Vagina (tissue), 2 donors: Measurements from ENCODE around the gene JUN. TPM values are rescaled to one million over a fixed set of nuclear protein-coding genes. Genes with fewer than 3 reads are reported as not detected.

Experiments
- DNase-seq, 2 donors: peaks; one replicate each; pipeline ENCODE4 v3.0.0-alpha.2; 2017; ENCODE audit errors: extremely low spot score in 2 of 2
- H3K27ac ChIP-seq: fragments of 200-600 bp; sonication (generic); one replicate; pipeline ENCODE4 v1.5.1; 2019
- H3K27me3 ChIP-seq: fragments of 200-600 bp; sonication (generic); one replicate; pipeline ENCODE4 v1.5.1; 2019
- H3K36me3 ChIP-seq, 2 donors: fragments of 200-600 bp; sonication (generic); one replicate each; pipeline ENCODE4 v1.5.1; 2017 to 2019
- H3K4me1 ChIP-seq: fragments of 200-600 bp; sonication (generic); one replicate; pipeline ENCODE4 v1.5.1; 2019
- H3K4me3 ChIP-seq, 2 donors: fragments of 200-600 bp; sonication (generic); 1 replicate in 1 of 2; 2 replicates in 1 of 2; pipeline ENCODE4 v1.5.1; 2016 to 2019
- H3K9me3 ChIP-seq: fragments of 200-600 bp; sonication (generic); one replicate; pipeline ENCODE4 v1.5.1; 2019
- CTCF ChIP-seq, 3 experiments: fragments of 450-650 bp in 2 of 3; fragments of 200-600 bp in 1 of 3; sonication (generic) in 1 of 3; IDR thresholded peaks; one replicate each; pipeline ENCODE4 v1.5.1; 2017 to 2019; ENCODE audit warnings: antibody characterized with exemption in 3 of 3, mild to moderate bottlenecking in 2 of 3, moderate library complexity in 2 of 3
- POLR2A ChIP-seq, 2 donors: fragments of 450-650 bp; IDR thresholded peaks; one replicate each; pipeline ENCODE4 v1.6.1; 2017; ENCODE audit warnings: antibody characterized with exemption in 2 of 2, mild to moderate bottlenecking in 2 of 2, moderate library complexity in 2 of 2
- POLR2AphosphoS5 ChIP-seq, 2 donors: sonication (generic); formaldehyde crosslinking; IDR thresholded peaks; one replicate each; pipeline ENCODE4 v1.9.0; 2017; ENCODE audit warnings: antibody characterized with exemption in 2 of 2, mild to moderate bottlenecking in 2 of 2, low read depth in 1 of 2; ENCODE audit not compliant: insufficient read depth in 1 of 2
- intact Hi-C: fragments of 100-400 bp; cut with DNase I; formaldehyde crosslinking; loops from one replicate; pipeline ENCODE4 v1.15.1; 2023
- total RNA-seq: library from RNA; depleted of rRNA; stranded (reverse); fragments of >200 nt; gene quantifications from one replicate; pipeline ENCODE4 v1.2.3, GENCODE V29; 2016

Gene JUN
- total RNA-seq, 1 donor from 2014 or later = 275 TPM

GRCh38 chr1:58816747-58817221, 32.9 kb upstream of the JUN start:
- Histone ChIP-seq H3K4me1 (peaks cover 48% of the 10 kb centered on the region), H3K36me3 (no peaks in the 10 kb centered on the region), H3K27ac (peak overlapping the region; percentile 88), H3K9me3 (no peaks in the 10 kb centered on the region), H3K27me3 (no peaks in the 10 kb centered on the region), H3K4me3 (peak overlapping the region; percentile 57 to 68)
- DNase-seq = no peak
- TF ChIP-seq POLR2AphosphoS5 (IDR thresholded peaks at IDR 0.05; ENCODE audit: insufficient read depth in 1 of 2, low read depth in 1 of 2) (no peak), CTCF (IDR thresholded peaks at IDR 0.05) (no peak), POLR2A (IDR thresholded peaks at IDR 0.05) (no peak)
- intact Hi-C loops = loop anchor here (2.0 to 10.0 kb wide), 2 partner anchors 68 to 90 kb away; no protein-coding TSS in a partner anchor

GRCh38 chr1:58816072-58816746, 32.4 kb upstream of the JUN start:
- no peaks in the 10 kb centered on the region for H3K36me3 ChIP-seq
- H3K4me1 ChIP-seq = peaks cover 54% of the 10 kb centered on the region
- peak overlapping the region; percentile 88 for H3K27ac ChIP-seq
- no peaks in the 10 kb centered on the region for H3K27me3 ChIP-seq
- TF ChIP-seq POLR2AphosphoS5 (IDR thresholded peaks at IDR 0.05; ENCODE audit: insufficient read depth in 1 of 2, low read depth in 1 of 2) (peak in 1 of 2 donors; percentile 76), POLR2A (IDR thresholded peaks at IDR 0.05) (no peak)
- no peaks in the 10 kb centered on the region for H3K9me3 ChIP-seq
- DNase-seq = no peak
- intact Hi-C loops = loop anchor here (2.0 to 10.0 kb wide), 2 partner anchors 69 to 91 kb away; no protein-coding TSS in a partner anchor
- peak overlapping the region; percentile 57 to 68 for H3K4me3 ChIP-seq

GRCh38 chr1:58815686-58816071, 31.8 kb upstream of the JUN start:
- Histone ChIP-seq H3K27me3 (no peaks in the 10 kb centered on the region), H3K36me3 (no peaks in the 10 kb centered on the region), H3K4me3 (peak overlapping the region; percentile 57 to 68), H3K4me1 (peaks cover 57% of the 10 kb centered on the region), H3K9me3 (no peaks in the 10 kb centered on the region), H3K27ac (peak overlapping the region; percentile 88)
- DNase-seq = no peak
- TF ChIP-seq POLR2A (IDR thresholded peaks at IDR 0.05) (no peak), CTCF (IDR thresholded peaks at IDR 0.05) (no peak), POLR2AphosphoS5 (IDR thresholded peaks at IDR 0.05; ENCODE audit: insufficient read depth in 1 of 2, low read depth in 1 of 2) (no peak)
- intact Hi-C loops = loop anchor here (1.0 to 10.0 kb wide), 3 partner anchors 30 to 91 kb away; no protein-coding TSS in a partner anchor

- Histone ChIP-seq H3K4me3 (peak overlapping the region; percentile 57 to 68), H3K36me3 (no peaks in the 10 kb centered on the region), H3K4me1 (peaks cover 60% of the 10 kb centered on the region), H3K9me3 (no peaks in the 10 kb centered on the region), H3K27ac (peak overlapping the region; percentile 88), H3K27me3 (no peaks in the 10 kb centered on the region)
- DNase-seq = no peak
- intact Hi-C loops = loop anchor here (1.0 to 10.0 kb wide), 2 partner anchors 30 to 70 kb away; no protein-coding TSS in a partner anchor
- TF ChIP-seq POLR2AphosphoS5 (IDR thresholded peaks at IDR 0.05; ENCODE audit: insufficient read depth in 1 of 2, low read depth in 1 of 2) (peak in 1 of 2 donors; percentile 61), POLR2A (IDR thresholded peaks at IDR 0.05) (no peak)
Observed at GRCh38 chr1:58815069-58815685, 31.3 kb upstream of the JUN start.

GRCh38 chr1:58814251-58815068, 30.6 kb upstream of the JUN start:
- H3K27me3 ChIP-seq = no peaks in the 10 kb centered on the region
- intact Hi-C loops = loop anchor here (1.0 to 10.0 kb wide), 2 partner anchors 29 to 70 kb away; no protein-coding TSS in a partner anchor
- no peak for DNase-seq
- H3K36me3 ChIP-seq = no peaks in the 10 kb centered on the region
- peaks cover 67% of the 10 kb centered on the region for H3K4me1 ChIP-seq
- H3K4me3 ChIP-seq = peak overlapping the region; percentile 57 to 68
- no peaks in the 10 kb centered on the region for H3K9me3 ChIP-seq
- H3K27ac ChIP-seq = peak overlapping the region; percentile 88
- TF ChIP-seq CTCF (IDR thresholded peaks at IDR 0.05) = no peak
- peak in 1 of 2 donors; percentile 38 for TF ChIP-seq POLR2AphosphoS5 (IDR thresholded peaks at IDR 0.05; ENCODE audit: insufficient read depth in 1 of 2, low read depth in 1 of 2)
